HepG2 (cell line): ENCODE data around the gene OXLD1. TPM values are rescaled to one million over a fixed set of nuclear protein-coding genes. Genes with fewer than 3 reads are reported as not detected.
A peak's percentile ranks its signal among the peaks of the same experiment; 100 is the strongest.

ENCODE experiments used
- CAMTA2 ChIP-seq: sonication (generic); formaldehyde crosslinking; IDR thresholded peaks from 2 replicates; pipeline ENCODE4 v1.4.0; 2020; ENCODE audit warnings: mild to moderate bottlenecking, missing genetic modification reagents, borderline replicate concordance
- FOXM1 ChIP-seq: sonication (generic); formaldehyde crosslinking; IDR thresholded peaks from 2 replicates; pipeline ENCODE4 v1.5.0; 2020; ENCODE audit warnings: missing genetic modification reagents
- HNRNPK ChIP-seq: fragments of 200-400 bp; formaldehyde crosslinking; IDR thresholded peaks from 2 replicates; pipeline ENCODE4 v1.6.1; 2018; ENCODE audit warnings: low read length, low read depth, moderate library complexity, mild to moderate bottlenecking; ENCODE audit not compliant: poor library complexity, severe bottlenecking
- PHF5A ChIP-seq: IDR thresholded peaks from one replicate; pipeline ENCODE4 v1.6.1; 2018; ENCODE audit warnings: low read depth, missing genetic modification reagents; ENCODE audit not compliant: unreplicated experiment
- RCOR2 ChIP-seq: IDR thresholded peaks from 2 replicates; pipeline ENCODE4 v1.6.1; 2016; ENCODE audit warnings: missing biosample characterization, missing genetic modification reagents
- RFXAP ChIP-seq: sonication (generic); formaldehyde crosslinking; IDR thresholded peaks from 2 replicates; pipeline ENCODE4 v1.4.0; 2020; ENCODE audit warnings: missing genetic modification reagents, borderline replicate concordance
- RNF219 ChIP-seq: sonication (generic); formaldehyde crosslinking; IDR thresholded peaks from 2 replicates; pipeline ENCODE4 v1.5.0; 2020; ENCODE audit warnings: mild to moderate bottlenecking, missing genetic modification reagents
- SMAD9 ChIP-seq: sonication (generic); formaldehyde crosslinking; IDR thresholded peaks from 2 replicates; pipeline ENCODE4 v1.5.1; 2020; ENCODE audit warnings: mild to moderate bottlenecking, missing genetic modification reagents
- SP5 ChIP-seq: IDR thresholded peaks from 2 replicates; pipeline ENCODE4 v1.6.1; 2016; ENCODE audit warnings: low read depth, borderline replicate concordance
- ZBTB40 ChIP-seq, 2 experiments: fragments of 450-650 bp in 1 of 2; sonication (generic) in 1 of 2; formaldehyde crosslinking in 1 of 2; IDR thresholded peaks; 2 replicates each; pipeline versions ENCODE4 v1.6.1 to v1.8.0; 2016 to 2022; ENCODE audit warnings: antibody characterized with exemption in 1 of 2, mild to moderate bottlenecking in 1 of 2, missing genetic modification reagents in 1 of 2
- ZKSCAN8 ChIP-seq: IDR thresholded peaks from 2 replicates; pipeline ENCODE4 v1.6.1; 2016; ENCODE audit warnings: borderline replicate concordance, missing genetic modification reagents, missing compliant biosample characterization
- ZNF180 ChIP-seq: sonication (generic); formaldehyde crosslinking; IDR thresholded peaks from 2 replicates; pipeline ENCODE4 v1.4.0; 2020; ENCODE audit warnings: low read depth, missing genetic modification reagents, borderline replicate concordance
- ZNF737 ChIP-seq: sonication (generic); formaldehyde crosslinking; IDR thresholded peaks from 2 replicates; pipeline ENCODE4 v1.5.0; 2020; ENCODE audit warnings: missing genetic modification reagents, mild to moderate bottlenecking, borderline replicate concordance
- ZNF800 ChIP-seq: sonication (generic); formaldehyde crosslinking; IDR thresholded peaks from 2 replicates; pipeline ENCODE4 v1.4.0; 2020; ENCODE audit warnings: missing genetic modification reagents
- ZSCAN20 ChIP-seq: sonication (generic); formaldehyde crosslinking; IDR thresholded peaks from 2 replicates; pipeline ENCODE4 v1.4.0; 2020; ENCODE audit warnings: missing genetic modification reagents, mild to moderate bottlenecking, borderline replicate concordance
- polyA plus RNA-seq, 8 experiments: library from polyadenylated mRNA; depleted of rRNA in 3 of 8; stranded (reverse) in 7 of 8; unstranded in 1 of 8; fragments of >200 nt; fragmentation: Illumina TruSeq in 4 of 8; extraction: Trizol in 4 of 8; gene quantifications; 2 replicates each; pipeline versions ENCODE4 v1.2.1 to v1.2.3, GENCODE V29; 2011 to 2016; ENCODE audit warnings: low read depth in 4 of 8, missing spikeins in 1 of 8, mixed read lengths in 1 of 8; ENCODE audit not compliant: insufficient read depth in 1 of 8
- total RNA-seq, 5 experiments: library from RNA; depleted of rRNA; stranded (reverse); fragments of >200 nt; fragmentation: Illumina TruSeq; extraction: Trizol; gene quantifications; 2 replicates each; pipeline ENCODE4 v1.2.3, GENCODE V29; 2016; ENCODE audit warnings: low read depth in 1 of 5

OXLD1 gene
- total and polyA plus RNA-seq, 2 of the 13 experiments (the other 11 are each of a cell fraction or from before 2014, with no cell fraction given): 27.1 to 37.5 TPM

- TF ChIP-seq ZKSCAN8 (CRISPR knock-in tag) (peak; percentile 84; the same call in 1 of the 2 replicates), ZNF800 (CRISPR knock-in tag) (no peak; the same call in 1 of the 2 replicates), ZNF737 (CRISPR knock-in tag) (no peak), RNF219 (CRISPR knock-in tag) (no peak), ZSCAN20 (CRISPR knock-in tag) (peak; percentile 70; the same call in 1 of the 2 replicates), ZBTB40 (IDR thresholded peaks at IDR 0.05) (no peak; the same call in 1 of the 2 replicates), ZBTB40 (CRISPR knock-in tag; IDR thresholded peaks at IDR 0.05) (no peak), SMAD9 (CRISPR knock-in tag) (no peak), RCOR2 (no peak), HNRNPK (peak; percentile 61), RFXAP (CRISPR knock-in tag) (peak; percentile 86), SP5 (peak; percentile 82), PHF5A (CRISPR knock-in tag) (peak; percentile 95), FOXM1 (0 out of 2 replicates have a peak, but pooled peaks have one; percentile 77), CAMTA2 (peak; percentile 89; the same call in 1 of the 2 replicates), ZNF180 (CRISPR knock-in tag) (no peak)
Observed at GRCh38 chr17:81636505-81637288, 29.7 kb downstream of the OXLD1 start, which contains the start of the genes NPLOC4 and TSPAN10 (continued).
